HCT116 (cell line): ENCODE data around the gene FXYD6. TPM values are rescaled to one million over a fixed set of nuclear protein-coding genes. Genes with fewer than 3 reads are reported as not detected.

ENCODE experiments used
- ATAC-seq: fragments of 200-7000 bp; cut with Tn5 transposase; 2 replicates; pipeline ENCODE4 v1.9.1; 2020; ENCODE audit warnings: mild to moderate bottlenecking, moderate library complexity
- BruUV-seq: library from RNA; stranded (reverse); fragments of 400-500 nt; replicated peaks from 2 replicates; lab custom pipeline; 2021; lab: Mats Ljungman, UMichigan
- CTCF ChIA-PET: fragments of 300-600 bp; sonication (Branson Sonifier 250); formaldehyde crosslinking; loops from one replicate; lab custom pipeline; 2021; ENCODE audit warnings: antibody characterized with exemption; lab: Charles Lee
- POLR2A ChIA-PET: fragments of 300-600, 350-600 bp; sonication (Branson Sonifier 250); formaldehyde crosslinking; loops from one replicate; lab custom pipeline; 2021; ENCODE audit warnings: antibody characterized with exemption; lab: Charles Lee
- RAD21 ChIA-PET, 2 experiments: fragments of 300-600 bp; sonication (Branson Sonifier 250); formaldehyde crosslinking; loops; one replicate each; lab custom pipeline; 2023; ENCODE audit warnings: low total read pairs in 2 of 2; ENCODE audit not compliant: uncharacterized antibody in 2 of 2, unreplicated experiment in 2 of 2, low non-redundant PET in 1 of 2; lab: Charles Lee
- DNase-seq: peaks from one replicate; pipeline ENCODE4 v3.0.0-alpha.2; 2010; ENCODE audit warnings: low read depth, low spot score
- H2AFZ ChIP-seq: fragments of 200-600 bp; shearing (Covaris generic), sonication (generic); 2 replicates; pipeline ENCODE4 v1.6.1; 2017; ENCODE audit warnings: low read depth, mixed run types, mixed read lengths, antibody characterized with exemption, low read length; ENCODE audit not compliant: poor library complexity, severe bottlenecking
- H3K27ac ChIP-seq: 2 replicates; pipeline ENCODE4 v1.5.1; 2012; ENCODE audit warnings: low read depth, low read length
- H3K27me3 ChIP-seq: fragments of 200-600 bp; sonication (generic); 2 replicates; pipeline ENCODE4 v1.6.1; 2016; ENCODE audit warnings: mixed run types, low read length, mixed read lengths; ENCODE audit not compliant: insufficient read depth
- H3K36me3 ChIP-seq, 2 experiments: fragments of 200-500 bp in 1 of 2; fragments of 200-600 bp in 1 of 2; sonication (Bioruptor generic) in 1 of 2; sonication (generic) in 1 of 2; 2 replicates each; pipeline versions ENCODE4 v1.5.1 to v1.6.1; 2014 to 2016; ENCODE audit warnings: low read length in 2 of 2, inconsistent platforms in 1 of 2, mixed read lengths in 1 of 2, mixed run types in 1 of 2; ENCODE audit not compliant: insufficient read depth in 2 of 2, control insufficient read depth in 1 of 2
- H3K4me1 ChIP-seq, 2 experiments: fragments of 200-600 bp in 1 of 2; sonication (generic) in 1 of 2; 2 replicates each; pipeline versions ENCODE4 v1.5.1 to v1.6.1; 2012 to 2017; ENCODE audit warnings: low read length in 2 of 2, inconsistent platforms in 1 of 2, mild to moderate bottlenecking in 1 of 2, mixed read lengths in 1 of 2, mixed run types in 1 of 2, moderate library complexity in 1 of 2; ENCODE audit not compliant: insufficient read depth in 2 of 2, control insufficient read depth in 1 of 2
- H3K4me2 ChIP-seq: fragments of 200-600 bp; sonication (generic); 2 replicates; pipeline ENCODE4 v1.6.1; 2017; ENCODE audit warnings: mixed run types, low read length, mixed read lengths
- H3K4me3 ChIP-seq, 2 experiments: fragments of 200-600 bp in 1 of 2; sonication (generic) in 1 of 2; replicated peaks in 1 of 2; 2 replicates each; pipeline ENCODE4 v1.5.1; 2011 to 2016; ENCODE audit warnings: low read length in 2 of 2, control low read depth in 1 of 2, low read depth in 1 of 2, mild to moderate bottlenecking in 1 of 2, mixed read lengths in 1 of 2, mixed run types in 1 of 2
- H3K79me2 ChIP-seq: fragments of 200-600 bp; sonication (generic); 2 replicates; pipeline ENCODE4 v1.6.1; 2017; ENCODE audit warnings: mild to moderate bottlenecking, mixed run types, low read length, moderate library complexity, mixed read lengths; ENCODE audit not compliant: insufficient read depth
- H3K9ac ChIP-seq: fragments of 200-600 bp; sonication (generic); 2 replicates; pipeline ENCODE4 v1.6.1; 2016; ENCODE audit warnings: low read length, mixed read lengths
- H3K9me2 ChIP-seq: fragments of 200-600 bp; sonication (generic), shearing (Covaris generic); 2 replicates; pipeline ENCODE4 v1.6.1; 2017; ENCODE audit warnings: mixed run types, mild to moderate bottlenecking, moderate library complexity; ENCODE audit not compliant: insufficient read depth
- H3K9me3 ChIP-seq, 2 experiments: fragments of 200-500 bp in 1 of 2; fragments of 200-600 bp in 1 of 2; sonication (Bioruptor generic) in 1 of 2; sonication (generic) in 1 of 2; 2 replicates each; pipeline ENCODE4 v1.6.1; 2014 to 2017; ENCODE audit warnings: low read length in 2 of 2, mixed read lengths in 2 of 2, inconsistent platforms in 1 of 2, low read depth in 1 of 2, mild to moderate bottlenecking in 1 of 2, mixed run types in 1 of 2, moderate library complexity in 1 of 2; ENCODE audit not compliant: control insufficient read depth in 1 of 2, insufficient read depth in 1 of 2
- H4K20me1 ChIP-seq: fragments of 200-600 bp; sonication (generic), shearing (Covaris generic); 2 replicates; pipeline ENCODE4 v1.6.1; 2017; ENCODE audit warnings: mixed run types, mild to moderate bottlenecking, moderate library complexity; ENCODE audit not compliant: insufficient read depth
- ATF3 ChIP-seq: IDR thresholded peaks from 2 replicates; pipeline ENCODE4 v1.6.1; 2012
- CBX3 ChIP-seq: IDR thresholded peaks from 2 replicates; pipeline ENCODE4 v1.6.1; 2012; ENCODE audit warnings: low read depth
- CEBPB ChIP-seq: IDR thresholded peaks from 2 replicates; pipeline ENCODE4 v1.6.1; 2012; ENCODE audit warnings: low read depth
- CTCF ChIP-seq, 3 experiments: fragments of 200-600 bp in 1 of 3; sonication (generic) in 1 of 3; IDR thresholded peaks in 2 of 3; conservative IDR thresholded peaks in 1 of 3; 2 replicates each; pipeline ENCODE4 v1.5.1; 2012 to 2017; ENCODE audit warnings: low read depth in 2 of 3, low read length in 2 of 3, antibody characterized with exemption in 1 of 3, borderline replicate concordance in 1 of 3, control low read depth in 1 of 3, mild to moderate bottlenecking in 1 of 3, mixed read lengths in 1 of 3, mixed run types in 1 of 3, moderate library complexity in 1 of 3; ENCODE audit not compliant: insufficient read depth in 1 of 3
- FOSL1 ChIP-seq: IDR thresholded peaks from 2 replicates; pipeline ENCODE4 v1.6.1; 2012; ENCODE audit warnings: low read depth
- JUND ChIP-seq: IDR thresholded peaks from 2 replicates; pipeline ENCODE4 v1.6.1; 2012
- POLR2A ChIP-seq: IDR thresholded peaks from 2 replicates; pipeline ENCODE4 v1.7.0; 2011; ENCODE audit warnings: borderline replicate concordance; ENCODE audit not compliant: insufficient read depth, insufficient read length; ENCODE audit errors: extremely low read depth
- POLR2AphosphoS5 ChIP-seq: IDR thresholded peaks from 2 replicates; pipeline ENCODE4 v1.6.1; 2011; ENCODE audit warnings: mild to moderate bottlenecking, low read depth, low read length, moderate library complexity
- RAD21 ChIP-seq: IDR thresholded peaks from 2 replicates; pipeline ENCODE4 v1.6.1; 2012; ENCODE audit warnings: low read depth, mild to moderate bottlenecking
- REST ChIP-seq: IDR thresholded peaks from 2 replicates; pipeline ENCODE4 v1.6.1; 2012; ENCODE audit warnings: low read depth
- SIN3A ChIP-seq: IDR thresholded peaks from 2 replicates; pipeline ENCODE4 v1.6.1; 2012; ENCODE audit warnings: low read depth
- SP1 ChIP-seq: IDR thresholded peaks from 2 replicates; pipeline ENCODE4 v1.6.1; 2012; ENCODE audit warnings: low read depth
- SRF ChIP-seq: IDR thresholded peaks from 2 replicates; pipeline ENCODE4 v1.6.1; 2012; ENCODE audit warnings: low read depth
- ZFX ChIP-seq: fragments of 450-650 bp; IDR thresholded peaks from 2 replicates; pipeline ENCODE4 v1.6.1; 2017
- ZNF274 ChIP-seq: fragments of 200-500 bp; sonication (Bioruptor generic); IDR thresholded peaks from 2 replicates; pipeline ENCODE4 v1.6.1; 2014; ENCODE audit warnings: mild to moderate bottlenecking, low read depth, low read length, inconsistent platforms
- intact Hi-C: fragments of 100-400 bp; cut with micrococcal nuclease; formaldehyde crosslinking; loops from 2 replicates; pipeline ENCODE4 v1.10.0; 2022
- total RNA-seq: library from RNA; stranded (reverse); gene quantifications from one replicate; pipeline ENCODE4 v1.2.1, GENCODE V29; 2021; ENCODE audit not compliant: unreplicated experiment

The FXYD6 gene
- total RNA-seq, 1 experiment from 2014 or later: 2.5 TPM

DNA sequence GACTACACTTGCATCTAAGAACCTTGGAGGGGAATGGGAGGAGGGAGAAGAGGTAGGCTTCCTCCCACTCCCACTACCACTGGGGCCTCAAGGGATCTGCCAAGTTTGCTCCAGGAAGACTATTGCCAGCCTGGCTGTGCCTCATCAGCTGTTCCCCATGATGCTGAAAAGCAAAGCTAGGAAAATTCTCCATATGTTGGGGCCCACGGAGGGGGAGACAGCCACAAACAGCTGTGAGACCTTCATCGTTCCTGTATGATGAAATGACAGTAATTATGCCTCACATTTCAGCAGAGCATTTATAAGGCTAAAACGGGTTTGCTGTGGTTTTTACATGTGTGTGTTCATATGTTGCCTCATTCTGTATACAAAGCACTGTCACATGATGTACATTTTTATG lies 86.2 kb downstream of the FXYD6 start:
- no peak for ATAC-seq
- Histone ChIP-seq H3K9me3 (no peaks in the 10 kb centered on the region), H3K9me2 (no peaks in the 10 kb centered on the region), H4K20me1 (no peaks in the 10 kb centered on the region), H3K36me3 (no peaks in the 10 kb centered on the region), H3K9ac (no peak overlapping the region), H3K4me2 (no peak overlapping the region), H3K27ac (no peak overlapping the region), H3K27me3 (peaks cover 45% of the 10 kb centered on the region), H3K4me3 (no peak overlapping the region), H2AFZ (no peak overlapping the region), H3K79me2 (no peaks in the 10 kb centered on the region), H3K4me1 (no peaks in the 10 kb centered on the region)
- no peak for DNase-seq
- TF ChIP-seq ATF3 (no peak), REST (no peak), SIN3A (no peak), CBX3 (no peak), POLR2AphosphoS5 (no peak), JUND (no peak), CEBPB (no peak), RAD21 (no peak), FOSL1 (no peak), SRF (no peak), POLR2A (no peak), ZNF274 (no peak), ZFX (no peak), CTCF (IDR thresholded peaks at IDR 0.05 in 2 of 3, conservative IDR thresholded peaks at IDR 0.05 in 1 of 3; ENCODE audit: borderline replicate concordance in 1 of 3, insufficient read depth in 1 of 3, low read depth in 2 of 3, low read length in 2 of 3) (no peak), SP1 (no peak)
- ChIA-PET RAD21 (no interaction called here), CTCF (no interaction called here), POLR2A (no interaction called here)
- BruUV-seq: no TSS peak
- intact Hi-C loops: no loop called here
